Measurements from ENCODE around the gene TCL1B. TPM values are rescaled to one million over a fixed set of nuclear protein-coding genes. Genes with fewer than 3 reads are reported as not detected.

Gene TCL1B
- total RNA-seq, 4 donors from 2014 or later: not detected

- no peaks in the 10 kb centered on the region for H3K9me3 ChIP-seq
- H3K4me1 ChIP-seq: no peaks in the 10 kb centered on the region
- WGBS, 2 donors: 70 to 78% methylated on average over 4 of the region's 4 CpGs
- H3K27ac ChIP-seq: no peak overlapping the region
- DNase-seq (ENCODE audit: low spot score in 2 of 2): no peak
- TF ChIP-seq POLR2A (IDR thresholded peaks at IDR 0.05) (no peak), EP300 (IDR thresholded peaks at IDR 0.05) (no peak), CTCF (IDR thresholded peaks at IDR 0.05) (no peak)
- no peaks in the 10 kb centered on the region for H3K27me3 ChIP-seq
- no peak overlapping the region for H3K4me3 ChIP-seq
- no peaks in the 10 kb centered on the region for H3K36me3 ChIP-seq
Observed at GRCh38 chr14:95657454-95657853, 28.8 kb upstream of the TCL1B start.

- no peak for TF ChIP-seq POLR2A (IDR thresholded peaks at IDR 0.05)
- TF ChIP-seq CTCF (IDR thresholded peaks at IDR 0.05): no peak
- TF ChIP-seq EP300 (IDR thresholded peaks at IDR 0.05): no peak
- no peaks in the 10 kb centered on the region for H3K36me3 ChIP-seq
- no peak overlapping the region for H3K4me3 ChIP-seq
- H3K9me3 ChIP-seq: no peaks in the 10 kb centered on the region
- no peak for DNase-seq (ENCODE audit: low spot score in 2 of 2)
- no peaks in the 10 kb centered on the region for H3K4me1 ChIP-seq
- no peaks in the 10 kb centered on the region for H3K27me3 ChIP-seq
- H3K27ac ChIP-seq: no peak overlapping the region
- 53 to 59% methylated on average over 7 of the region's 7 CpGs for WGBS, 2 donors
Observed at GRCh38 chr14:95659293-95659989, 26.8 kb upstream of the TCL1B start.

- no peaks in the 10 kb centered on the region for H3K4me1 ChIP-seq
- WGBS, 2 donors: 78 to 88% methylated on average over 5 of the region's 5 CpGs
- no peaks in the 10 kb centered on the region for H3K36me3 ChIP-seq
- no peak overlapping the region for H3K4me3 ChIP-seq
- H3K27ac ChIP-seq: no peak overlapping the region
- TF ChIP-seq CTCF (IDR thresholded peaks at IDR 0.05) (no peak), EP300 (IDR thresholded peaks at IDR 0.05) (no peak), POLR2A (IDR thresholded peaks at IDR 0.05) (no peak)
- no peak for DNase-seq (ENCODE audit: low spot score in 2 of 2)
- no peaks in the 10 kb centered on the region for H3K27me3 ChIP-seq
- no peaks in the 10 kb centered on the region for H3K9me3 ChIP-seq
Observed at GRCh38 chr14:95659990-95660385, 26.2 kb upstream of the TCL1B start.

GRCh38 chr14:95660651-95661515, 25.3 kb upstream of the TCL1B start:
- Histone ChIP-seq H3K9me3 (no peaks in the 10 kb centered on the region), H3K4me3 (peak overlapping the region in 1 of 4 donors; percentile 10), H3K27ac (no peak overlapping the region), H3K27me3 (no peaks in the 10 kb centered on the region), H3K4me1 (no peaks in the 10 kb centered on the region), H3K36me3 (no peaks in the 10 kb centered on the region)
- DNase-seq (ENCODE audit: low spot score in 2 of 2): no peak
- 41% methylated on average over 13 of the region's 13 CpGs for WGBS, 2 donors
- no peak for TF ChIP-seq CTCF (IDR thresholded peaks at IDR 0.05)
- TF ChIP-seq POLR2A (IDR thresholded peaks at IDR 0.05): no peak
- TF ChIP-seq EP300 (IDR thresholded peaks at IDR 0.05): no peak
